ENCODE data around the gene ITPKB. TPM values are rescaled to one million over a fixed set of nuclear protein-coding genes. Genes with fewer than 3 reads are reported as not detected.
"Not testable (repeated sequence)": the region's sequence is repeated elsewhere in the genome, so short reads cannot be mapped to it uniquely, and the experiment has no call there.

ITPKB gene
- total RNA-seq, 1 donor from 2014 or later, result 34.2 TPM

GRCh38 chr1:226603858-226604559, 135.1 kb downstream of the ITPKB start:
- no peak for DNase-seq (ENCODE audit: low read depth, low spot score)

- peak; percentile 5 for DNase-seq (ENCODE audit: low read depth, low spot score)
Observed at GRCh38 chr1:226603022-226603857, 135.8 kb downstream of the ITPKB start.

GRCh38 chr1:226602186-226603021, 136.7 kb downstream of the ITPKB start:
- DNase-seq (ENCODE audit: low read depth, low spot score), result no peak

GRCh38 chr1:226601456-226601855, 137.6 kb downstream of the ITPKB start:
- DNase-seq (ENCODE audit: low read depth, low spot score), result no peak

GRCh38 chr1:226600254-226600653, 138.8 kb downstream of the ITPKB start:
- DNase-seq (ENCODE audit: low read depth, low spot score), result no peak

- DNase-seq (ENCODE audit: low read depth, low spot score), result no peak
Observed at GRCh38 chr1:226599636-226600238, 139.3 kb downstream of the ITPKB start.

- not testable (repeated sequence) for DNase-seq (ENCODE audit: low read depth, low spot score)
Observed at GRCh38 chr1:226598955-226599354, 140.1 kb downstream of the ITPKB start.

GRCh38 chr1:226598455-226598849, 140.6 kb downstream of the ITPKB start:
- no peak for DNase-seq (ENCODE audit: low read depth, low spot score)

- DNase-seq (ENCODE audit: low read depth, low spot score), result no peak
Observed at GRCh38 chr1:226597616-226598454, 141.2 kb downstream of the ITPKB start.

GRCh38 chr1:226596531-226597165, 142.4 kb downstream of the ITPKB start:
- no peak for DNase-seq (ENCODE audit: low read depth, low spot score)

- no peak for DNase-seq (ENCODE audit: low read depth, low spot score)
Observed at GRCh38 chr1:226593541-226593940, 145.5 kb downstream of the ITPKB start.

- no peak for DNase-seq (ENCODE audit: low read depth, low spot score)
Observed at GRCh38 chr1:226590614-226591013, 148.5 kb downstream of the ITPKB start.

GRCh38 chr1:226589008-226589733, 149.9 kb downstream of the ITPKB start:
- DNase-seq (ENCODE audit: low read depth, low spot score), result no peak

GRCh38 chr1:226588484-226588883, 150.6 kb downstream of the ITPKB start:
- no peak for DNase-seq (ENCODE audit: low read depth, low spot score)

GRCh38 chr1:226586650-226587422, 152.2 kb downstream of the ITPKB start:
- DNase-seq (ENCODE audit: low read depth, low spot score), result no peak

- DNase-seq (ENCODE audit: low read depth, low spot score), result no peak
Observed at GRCh38 chr1:226586116-226586515, 153.0 kb downstream of the ITPKB start.

GRCh38 chr1:226584164-226584563, 154.9 kb downstream of the ITPKB start:
- no peak for DNase-seq (ENCODE audit: low read depth, low spot score)

- DNase-seq (ENCODE audit: low read depth, low spot score), result no peak
Observed at GRCh38 chr1:226582966-226583365, 156.1 kb downstream of the ITPKB start.
